CD4-positive, alpha-beta T cell treated with Interleukin-10 for 1 hour (primary cell): ENCODE data around the gene SLC15A2.
"Not testable (repeated sequence)": the region's sequence is repeated elsewhere in the genome, so short reads cannot be mapped to it uniquely, and the experiment has no call there.

ENCODE experiments used
- DNase-seq: peaks from one replicate; pipeline ENCODE4 v3.0.0-alpha.2; 2020

SLC15A2 gene

DNA sequence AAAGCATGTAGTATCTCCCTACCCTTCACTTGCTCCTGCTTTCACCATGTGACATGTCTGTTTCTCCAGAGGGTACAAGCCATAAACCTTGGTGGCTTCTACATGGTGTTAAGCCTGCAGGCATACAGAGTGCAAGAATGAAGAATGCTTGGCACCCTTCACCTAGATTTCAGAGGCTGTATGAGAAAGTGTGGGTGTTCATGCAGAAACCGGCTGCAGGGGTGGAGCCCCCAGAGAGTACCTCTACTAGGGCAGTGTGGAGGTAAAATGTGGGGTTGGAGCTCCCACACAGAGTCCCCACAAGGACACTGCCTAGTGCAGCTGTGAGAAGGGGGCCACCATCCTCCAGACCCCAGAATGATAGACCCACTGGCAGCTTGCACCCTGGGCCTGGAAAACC lies 32.2 kb downstream of the SLC15A2 start:
- no peak for DNase-seq

DNA sequence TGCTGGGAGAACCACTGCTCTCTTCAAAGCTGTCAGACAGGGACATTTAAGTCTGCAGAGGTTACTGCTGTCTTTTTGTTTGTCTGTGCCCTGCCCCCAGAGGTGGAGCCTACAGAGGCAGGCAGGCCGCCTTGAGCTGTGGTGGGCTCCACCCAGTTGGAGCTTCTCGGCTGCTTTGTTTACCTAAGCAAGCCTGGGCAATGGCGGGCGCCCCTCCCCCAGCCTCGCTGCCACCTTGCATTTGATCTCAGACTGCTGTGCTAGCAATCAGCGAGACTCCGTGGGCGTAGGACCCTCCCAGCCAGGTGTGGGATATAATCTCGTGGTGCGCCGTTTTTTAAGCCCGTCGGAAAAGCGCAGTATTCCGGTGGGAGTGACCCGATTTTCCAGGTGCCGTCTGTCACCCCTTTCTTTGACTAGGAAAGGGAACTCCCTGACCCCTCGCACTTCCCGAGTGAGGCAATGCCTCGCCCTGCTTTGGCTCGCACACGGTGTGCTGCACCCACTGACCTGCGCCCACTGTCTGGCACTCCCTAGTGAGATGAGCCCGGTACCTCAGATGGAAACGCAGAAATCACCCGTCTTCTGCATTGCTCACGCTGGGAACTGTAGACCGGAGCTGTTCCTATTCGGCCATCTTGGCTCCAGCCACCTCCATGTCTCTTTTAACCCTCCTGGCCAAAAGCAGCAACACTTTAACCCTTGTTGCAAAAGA lies 44.1 kb downstream of the SLC15A2 start:
- DNase-seq: not testable (repeated sequence)

DNA sequence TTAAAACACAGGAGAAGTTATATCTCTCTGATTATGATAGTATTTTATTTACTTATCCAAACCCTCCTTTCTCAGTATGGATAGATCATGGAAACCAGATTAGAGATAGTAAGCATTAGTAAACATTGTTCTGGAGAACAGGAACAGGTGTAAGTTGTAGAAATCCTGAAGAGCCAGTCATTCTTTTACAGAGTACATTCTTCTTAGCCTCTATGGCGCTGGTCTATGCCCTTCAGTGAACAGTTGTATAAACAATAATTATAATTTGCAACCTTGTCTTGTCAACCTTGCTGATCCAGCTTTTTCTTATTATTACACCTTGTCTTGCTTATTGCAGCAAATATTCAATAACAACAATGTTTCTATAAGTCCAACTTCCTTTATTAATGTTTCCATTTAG lies 47.4 kb downstream of the SLC15A2 start:
- DNase-seq: no peak

DNA sequence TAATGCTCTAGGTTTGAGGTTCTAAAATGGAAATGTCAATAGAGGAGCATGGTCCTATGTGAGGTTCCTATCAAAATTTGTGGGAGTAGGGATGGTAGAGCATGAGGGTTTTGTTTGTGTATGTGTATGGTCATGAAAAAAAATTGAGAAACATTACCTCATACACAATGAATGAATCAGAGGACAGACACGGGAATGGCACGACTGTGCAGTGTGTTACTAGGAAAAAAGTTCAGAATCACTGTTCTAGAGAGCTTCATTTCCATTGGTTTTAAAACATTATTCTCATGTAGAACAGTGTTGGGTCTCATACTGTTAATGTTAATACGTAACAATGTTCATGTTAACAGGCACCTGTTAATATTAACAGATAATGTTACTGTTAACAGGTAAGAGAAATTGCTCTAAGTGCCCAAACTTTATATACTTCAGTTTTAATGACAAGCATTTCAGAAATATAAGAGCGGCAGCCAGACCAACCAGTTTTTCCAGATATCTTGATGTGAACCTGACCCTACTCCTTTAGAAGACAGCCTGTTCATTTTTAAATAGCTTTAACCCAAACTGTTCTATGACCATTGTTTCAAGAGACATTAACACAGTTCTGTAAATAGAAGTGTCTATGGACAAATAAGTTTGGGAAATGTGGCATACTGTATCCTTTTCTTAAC lies 48.0 kb downstream of the SLC15A2 start:
- no peak for DNase-seq

DNA sequence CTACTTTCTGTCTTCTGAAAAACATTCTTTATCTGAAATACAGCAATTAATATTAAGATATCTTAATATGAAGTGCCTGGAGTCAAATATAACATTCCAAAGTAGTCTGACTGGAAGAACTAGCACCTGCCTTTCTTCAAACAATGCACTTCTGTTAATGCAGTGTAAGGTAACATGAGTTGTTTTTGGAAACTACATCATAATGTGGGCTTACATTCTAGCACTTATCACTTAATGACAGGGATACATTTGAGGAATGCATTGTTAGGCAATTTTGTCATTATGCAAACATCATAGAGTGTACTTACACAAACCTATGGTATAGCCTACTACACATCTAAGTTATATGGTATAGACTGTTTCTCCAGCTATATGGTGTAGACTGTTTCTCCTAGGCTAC lies 49.2 kb downstream of the SLC15A2 start:
- DNase-seq: no peak

DNA sequence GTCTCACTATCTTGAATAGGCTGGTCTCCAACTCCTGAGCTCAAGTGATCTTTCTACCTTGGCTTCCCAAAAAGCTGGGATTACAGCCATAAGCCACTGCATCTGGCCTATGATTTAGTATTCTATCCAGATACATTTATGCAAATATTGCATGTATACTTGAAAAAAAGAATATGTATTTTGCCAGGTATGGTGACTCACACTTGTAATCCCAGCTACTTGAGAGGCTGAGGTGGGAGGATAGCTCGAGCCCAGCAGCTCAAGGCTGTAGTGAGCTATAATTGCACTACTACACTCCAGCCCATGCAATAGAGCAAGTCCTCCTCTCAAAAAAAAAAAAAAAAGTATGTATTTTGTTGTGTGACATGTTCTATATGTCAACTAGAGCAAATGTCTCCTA lies 54.4 kb downstream of the SLC15A2 start:
- DNase-seq: no peak

DNA sequence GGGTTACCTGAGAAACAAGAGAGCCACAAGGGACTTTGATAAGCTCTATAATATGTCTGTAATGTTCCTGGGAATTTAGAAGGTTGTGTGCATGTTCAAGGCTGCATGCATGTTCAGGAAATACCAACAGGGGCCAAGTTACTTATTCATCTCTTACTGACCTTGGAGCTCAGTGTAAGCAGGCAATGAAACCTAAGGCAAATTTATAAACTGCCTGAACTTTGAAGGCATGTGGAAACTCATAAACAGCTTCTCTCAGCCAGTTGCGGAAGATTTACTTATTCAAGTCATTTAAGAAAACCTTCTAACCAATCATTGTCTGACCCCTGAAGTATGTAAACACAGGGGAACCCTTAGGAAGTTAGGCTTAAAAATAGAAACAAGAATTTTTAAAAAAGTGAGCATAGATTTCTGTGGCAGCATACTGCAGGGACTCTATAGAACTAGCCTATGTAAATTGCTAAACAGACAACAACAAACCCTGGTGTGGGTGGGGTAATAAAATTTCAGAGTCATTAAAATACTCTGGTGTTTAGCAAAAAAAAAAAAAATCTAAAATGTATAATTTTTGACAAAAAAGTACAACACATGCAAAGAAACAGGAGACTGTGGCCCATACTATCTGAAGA lies 57.2 kb downstream of the SLC15A2 start:
- DNase-seq: no peak

DNA sequence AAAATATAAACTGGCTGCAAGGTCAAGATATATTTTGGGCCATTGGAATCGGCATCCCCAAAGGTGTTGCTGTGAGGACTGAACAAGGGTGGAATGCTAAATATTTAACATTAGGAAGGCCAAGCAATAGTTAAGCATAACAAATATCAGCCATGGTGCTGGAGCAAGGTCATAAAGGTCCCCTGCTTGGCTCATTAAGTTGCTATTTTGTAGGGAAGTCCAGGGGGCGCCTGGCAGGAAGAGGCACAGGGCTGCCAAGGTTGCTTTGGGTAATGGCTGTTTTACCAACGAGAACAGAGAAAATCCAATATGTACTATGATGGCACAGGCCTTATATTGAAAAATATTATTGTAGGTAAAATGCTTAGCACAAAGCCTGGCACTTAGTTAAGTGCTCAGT lies 62.2 kb downstream of the SLC15A2 start:
- no peak for DNase-seq

DNA sequence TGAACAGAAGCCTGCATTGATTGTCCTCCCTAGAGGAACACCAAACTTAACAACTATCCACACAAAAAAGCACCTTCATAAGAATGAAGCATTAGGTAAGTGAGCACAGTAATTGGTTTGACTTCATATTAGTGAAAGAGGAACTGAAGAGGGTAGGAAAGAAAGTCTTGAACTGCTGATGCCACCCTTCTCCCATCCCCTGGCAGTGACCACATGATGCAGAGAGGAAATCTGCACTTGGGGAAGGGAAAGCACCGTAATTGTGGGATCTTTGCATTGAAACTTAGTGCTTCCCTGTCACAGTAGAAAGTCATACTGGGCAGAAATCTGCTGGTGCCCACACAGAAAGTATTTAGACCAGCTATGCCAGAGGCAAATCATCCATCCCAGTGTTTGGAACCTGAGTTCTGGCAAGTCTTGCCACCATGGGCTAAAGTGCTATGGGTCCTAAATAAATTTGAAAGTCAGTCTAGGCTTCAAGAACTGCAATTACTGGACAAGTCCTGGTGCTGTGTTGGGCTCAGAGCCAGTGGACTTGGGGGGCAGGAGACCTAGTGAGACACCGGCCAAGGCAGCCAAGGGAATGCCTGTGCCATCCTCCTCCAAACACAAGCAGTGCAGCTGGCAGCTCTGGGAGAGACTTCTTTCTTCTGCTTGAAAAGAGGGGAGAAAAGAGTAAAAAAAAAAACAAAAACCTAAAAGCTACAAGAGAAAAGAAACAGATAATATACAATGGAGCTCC lies 63.6 kb downstream of the SLC15A2 start:
- DNase-seq: no peak

DNA sequence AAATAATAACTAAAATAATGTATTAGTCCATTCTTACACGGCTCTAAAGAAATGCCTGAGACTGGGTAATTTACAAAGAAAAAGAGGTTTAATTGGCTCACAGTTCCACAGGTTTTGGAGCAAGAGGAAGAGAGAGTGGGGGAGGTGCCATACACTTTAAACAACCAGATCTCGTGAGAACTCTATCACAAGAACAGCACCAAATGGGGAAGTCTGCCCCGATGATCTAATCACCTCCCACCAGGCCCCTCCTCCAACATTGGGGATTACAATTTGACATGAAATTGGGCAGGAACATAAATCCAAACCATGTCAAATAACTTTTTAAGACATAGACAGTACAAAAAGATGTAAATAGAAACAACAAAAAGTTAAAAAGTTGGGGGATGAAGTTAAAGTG lies 64.6 kb downstream of the SLC15A2 start:
- DNase-seq: no peak

DNA sequence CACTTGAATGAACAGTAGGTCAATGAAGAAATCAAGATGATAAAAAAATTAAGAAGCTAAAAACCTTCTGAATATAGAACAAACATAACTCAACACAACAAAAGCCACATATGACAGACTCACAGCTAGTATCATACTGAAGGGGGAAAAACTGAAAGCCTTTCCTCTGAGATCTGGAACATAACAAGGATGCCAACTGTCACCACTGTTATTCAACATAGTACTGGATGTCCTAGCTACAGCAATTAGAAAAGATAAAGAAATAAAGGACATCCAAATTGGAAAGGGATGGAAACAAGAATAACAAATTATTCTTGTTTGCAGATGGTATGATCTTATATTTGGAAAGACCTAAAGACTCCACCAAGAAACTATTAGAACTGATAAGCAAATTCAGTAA lies 67.1 kb downstream of the SLC15A2 start:
- DNase-seq: no peak

DNA sequence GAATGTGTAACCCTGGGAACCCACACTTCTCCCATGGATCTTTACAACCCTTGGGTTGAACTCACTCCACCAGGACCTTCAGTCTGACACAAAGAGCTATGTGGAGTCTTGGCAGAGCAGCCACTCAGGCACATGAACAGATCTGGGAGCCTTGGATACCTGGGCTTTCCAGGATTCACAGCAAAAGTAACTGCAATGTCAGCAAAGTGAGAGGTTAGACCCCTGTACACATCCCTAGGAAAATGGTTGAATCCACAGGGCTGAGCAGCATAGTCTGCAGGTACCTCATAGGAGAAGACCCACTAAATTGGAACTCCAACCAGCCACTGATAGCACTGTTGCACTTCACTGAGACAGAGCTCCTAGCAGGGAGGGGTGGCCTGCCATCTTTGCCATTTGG lies 68.2 kb downstream of the SLC15A2 start:
- DNase-seq: no peak

DNA sequence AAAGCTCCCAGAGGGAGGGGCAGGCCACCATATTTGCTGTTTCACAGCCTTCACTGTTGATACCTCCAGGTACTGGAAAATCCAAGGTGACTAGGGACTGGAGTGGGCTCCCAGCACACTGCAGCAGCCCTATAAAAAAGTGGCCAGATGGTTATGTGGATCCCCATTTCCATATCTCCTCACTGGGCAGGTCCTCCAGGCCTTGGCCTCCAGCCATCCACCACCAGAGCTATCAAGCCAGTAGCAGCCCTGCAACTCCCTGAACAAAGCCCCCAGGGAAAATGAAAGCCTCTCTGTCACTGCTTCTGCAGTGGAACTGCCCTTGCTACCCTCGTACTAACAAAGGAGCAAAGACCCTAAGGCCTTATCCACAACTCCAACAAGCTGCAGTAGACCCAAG lies 69.4 kb downstream of the SLC15A2 start:
- DNase-seq: no peak

DNA sequence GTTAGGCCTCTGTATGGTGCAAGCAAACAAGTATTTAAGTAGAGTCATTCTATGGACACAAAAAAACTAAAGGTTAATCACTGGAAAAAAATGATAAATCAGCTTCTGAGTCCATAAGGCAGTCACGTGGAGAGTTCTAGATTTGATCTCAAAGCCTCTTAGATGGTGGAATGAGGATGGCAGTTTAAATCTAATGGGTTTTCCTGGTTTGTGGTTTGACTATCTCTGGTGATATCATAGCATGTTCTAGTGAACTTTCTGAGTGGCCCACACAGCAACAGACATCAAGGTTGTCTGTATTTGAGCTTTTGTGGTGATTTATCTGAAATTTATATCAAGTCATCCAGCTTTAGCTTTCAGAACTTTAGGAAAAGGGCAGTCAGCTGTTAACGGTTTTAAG lies 75.4 kb downstream of the SLC15A2 start:
- DNase-seq: no peak

DNA sequence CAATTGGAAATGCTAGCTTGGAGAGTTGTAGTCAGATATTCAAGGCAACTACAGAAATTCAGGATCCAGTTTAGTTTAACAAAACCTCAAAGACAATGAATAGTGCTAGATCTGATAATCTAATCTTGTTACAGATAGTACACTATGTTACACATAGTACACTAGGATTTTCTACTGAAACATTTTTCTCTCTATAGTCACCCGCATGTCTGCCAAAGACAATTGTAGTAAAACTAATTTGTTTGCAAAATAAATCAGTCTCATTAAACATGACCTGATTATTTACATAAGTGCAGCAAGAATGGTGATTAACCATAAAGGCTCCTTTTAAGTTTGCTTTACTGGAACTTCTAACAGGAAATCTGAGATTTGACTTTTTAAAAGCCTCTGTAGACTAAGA lies 75.8 kb downstream of the SLC15A2 start:
- no peak for DNase-seq

DNA sequence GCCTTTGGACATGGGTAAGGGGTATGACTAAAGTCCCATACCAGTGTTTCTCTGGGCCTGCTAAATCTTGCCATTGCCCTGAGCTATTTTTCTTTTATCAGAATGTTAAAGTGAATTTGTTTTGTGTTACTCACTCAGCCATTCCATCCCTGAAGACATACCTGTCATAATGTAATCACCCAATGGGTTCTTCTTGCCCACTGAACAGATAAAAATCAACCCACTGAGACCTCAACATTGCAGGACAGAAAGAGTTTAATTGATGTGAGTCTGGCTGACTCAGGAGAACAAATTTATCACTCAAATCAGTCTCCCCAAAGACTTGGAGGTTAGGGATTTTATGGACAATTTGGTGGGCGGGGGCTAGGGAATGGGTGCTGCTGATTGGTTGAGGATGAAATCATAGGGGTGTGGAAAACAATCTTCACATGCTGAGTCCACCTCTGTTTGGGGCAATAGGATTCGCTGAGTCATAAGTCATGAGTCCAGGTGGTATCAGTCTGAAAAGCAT lies 80.5 kb downstream of the SLC15A2 start:
- no peak for DNase-seq

DNA sequence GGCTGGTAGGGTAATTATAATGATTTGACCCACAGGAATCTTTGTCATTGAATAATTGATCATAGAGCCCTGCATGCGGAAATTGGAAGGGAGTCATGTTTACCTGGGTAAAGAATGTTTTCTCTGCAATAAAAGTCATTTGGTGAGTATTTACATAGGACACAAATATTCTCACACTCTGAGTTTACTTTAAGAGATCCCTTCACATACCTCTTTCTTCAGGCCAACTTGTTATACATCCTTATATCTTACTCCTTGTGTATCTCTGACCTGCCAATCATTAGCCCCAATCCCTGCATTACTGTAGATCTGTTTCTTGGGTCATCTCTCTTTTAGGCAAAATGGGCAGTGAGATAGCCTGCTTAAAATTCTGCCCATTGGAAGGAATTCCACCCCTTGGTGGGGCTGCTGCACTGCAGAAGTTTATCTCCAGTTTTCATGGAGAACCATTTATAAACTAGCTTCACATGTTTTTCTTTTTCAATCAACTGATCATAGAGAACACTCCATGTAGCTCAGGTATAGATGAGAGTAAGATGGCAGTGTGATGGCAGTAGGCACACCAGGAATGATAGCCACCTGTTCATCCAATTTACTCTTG lies 81.6 kb downstream of the SLC15A2 start:
- DNase-seq: no peak

DNA sequence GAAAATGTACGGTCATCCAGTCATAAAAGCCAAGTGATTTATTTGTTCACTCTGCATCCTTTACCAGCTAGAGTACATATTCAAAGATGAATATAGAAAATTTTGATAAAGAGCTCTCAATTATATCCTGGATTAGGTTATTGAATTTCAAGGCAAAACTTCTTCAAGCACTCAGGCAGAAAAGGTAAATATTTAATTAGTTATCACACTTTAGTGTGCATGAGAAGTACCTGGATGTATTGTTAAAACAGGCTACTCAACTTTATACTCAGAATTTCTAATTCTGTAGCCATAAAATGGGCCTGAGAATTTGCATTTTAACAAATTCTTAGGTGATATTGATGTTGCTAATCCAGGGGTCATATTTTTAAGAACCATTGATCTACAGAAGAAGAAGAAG lies 82.5 kb downstream of the SLC15A2 start:
- no peak for DNase-seq

DNA sequence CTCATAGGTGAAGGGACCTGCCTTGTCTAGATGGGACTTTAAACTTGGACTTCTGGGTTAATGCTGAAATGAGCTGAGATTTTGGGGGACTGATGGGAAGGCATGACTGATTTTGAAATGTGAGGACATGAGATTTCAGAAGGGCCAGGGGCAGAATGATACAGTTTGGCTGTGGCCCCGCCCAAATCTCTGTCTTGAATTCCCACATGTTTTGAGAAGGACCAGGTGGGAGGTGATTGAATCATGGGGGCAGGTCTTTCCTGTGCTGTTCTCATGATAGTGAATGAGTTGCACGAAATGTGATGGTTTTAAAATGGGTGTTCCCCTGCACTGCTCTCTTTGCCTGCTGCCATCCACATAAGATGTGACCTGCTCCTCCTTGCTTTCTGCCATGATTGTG lies 85.0 kb downstream of the SLC15A2 start:
- no peak for DNase-seq

DNA sequence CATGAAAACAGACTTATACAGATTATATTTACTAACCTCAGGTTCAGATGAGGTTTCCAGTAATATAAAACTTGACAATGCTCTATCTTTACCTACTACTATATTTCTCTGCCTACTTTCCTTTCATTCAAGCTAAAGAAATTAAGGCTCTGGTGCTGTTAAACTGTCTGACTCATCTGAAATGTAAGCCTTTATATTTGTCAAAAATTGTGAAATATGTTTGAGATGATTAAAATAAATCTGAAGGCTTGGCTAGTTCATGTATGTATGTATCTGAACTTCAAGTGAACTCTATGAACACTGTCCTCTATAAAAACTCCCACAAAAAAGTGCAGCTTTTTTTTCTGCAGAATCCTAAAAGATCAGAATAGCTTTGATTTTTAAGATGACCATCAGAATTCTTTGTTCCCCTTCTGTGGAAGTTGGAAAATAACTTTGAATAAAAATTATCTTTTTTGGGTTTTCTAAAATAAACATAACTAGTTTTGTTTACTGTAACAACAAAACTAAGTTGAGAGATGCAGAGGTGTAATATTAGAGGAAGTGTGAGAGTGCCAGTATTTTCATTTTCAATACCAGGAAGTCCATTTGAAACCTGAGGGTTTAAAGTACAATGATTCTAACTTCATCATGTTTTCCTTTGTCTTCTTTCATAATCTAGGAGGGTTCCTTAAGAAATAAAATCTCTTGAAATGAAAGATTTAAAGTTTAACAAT lies 85.7 kb downstream of the SLC15A2 start:
- DNase-seq: no peak

DNA sequence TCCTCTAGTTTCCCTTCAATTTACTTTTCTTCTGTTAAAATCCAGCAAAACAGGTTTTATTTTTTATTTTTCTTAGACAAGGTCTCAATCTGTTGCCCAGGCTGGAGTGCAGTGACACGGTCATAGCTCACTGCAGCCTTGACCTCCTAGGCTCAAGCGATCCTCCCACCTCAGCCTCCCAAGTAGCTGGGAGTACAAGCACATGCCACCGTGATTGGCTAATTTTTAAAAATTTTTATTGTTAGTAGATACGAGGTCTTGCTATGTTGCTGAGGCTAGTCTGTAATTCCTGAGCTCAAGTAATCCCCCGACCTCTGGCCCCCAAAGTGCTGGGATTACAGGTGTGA lies 86.2 kb downstream of the SLC15A2 start:
- no peak for DNase-seq

DNA sequence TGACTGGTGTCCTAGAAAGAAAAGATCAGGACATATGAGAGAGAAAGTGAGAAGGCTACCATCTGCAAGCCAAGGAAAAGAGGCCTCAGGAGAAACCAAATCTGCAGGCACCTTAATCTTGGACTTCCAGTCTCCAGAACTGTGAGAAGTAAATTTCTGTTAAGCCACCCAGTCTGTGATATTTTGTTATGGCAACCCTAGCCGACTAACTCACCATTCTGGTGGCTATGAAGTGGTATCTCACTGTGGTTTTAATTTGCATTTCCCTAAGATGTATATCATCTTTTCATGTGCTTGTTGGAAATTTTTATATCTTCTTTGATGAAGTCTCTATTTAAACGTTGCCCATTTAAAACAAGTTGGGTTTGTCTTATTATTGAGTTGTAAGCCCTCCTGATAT lies 87.3 kb downstream of the SLC15A2 start:
- DNase-seq: no peak

DNA sequence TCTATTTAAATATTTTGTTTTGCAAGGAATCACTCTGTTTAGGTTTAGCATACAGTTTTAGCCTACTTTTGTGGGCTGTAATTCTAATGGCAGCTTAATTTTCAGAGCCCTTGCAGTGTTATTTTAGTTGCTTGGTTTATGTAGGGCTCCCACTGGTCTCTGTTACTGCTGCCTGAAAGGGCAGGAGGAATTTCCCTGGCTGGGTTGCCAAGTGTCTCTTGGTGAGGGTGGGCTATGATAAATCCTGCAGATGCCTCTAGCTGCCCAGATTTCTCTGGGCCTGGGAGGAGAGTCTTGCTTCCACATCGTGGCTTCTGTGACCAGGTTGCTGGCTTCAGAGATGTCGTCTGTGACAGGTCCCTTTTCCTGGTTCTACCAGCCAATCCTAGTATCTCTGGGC lies 91.6 kb downstream of the SLC15A2 start:
- no peak for DNase-seq
